Keratinocyte (primary cell): ENCODE data around the gene CFAP57. TPM values are rescaled to one million over a fixed set of nuclear protein-coding genes. Genes with fewer than 3 reads are reported as not detected.
A peak's percentile ranks its signal among the peaks of the same experiment; 100 is the strongest.

ENCODE experiments used
- DNase-seq: peaks from one replicate; pipeline ENCODE4 v3.0.0-alpha.2; 2011; ENCODE audit warnings: low read depth, missing footprints, low spot score
- FAIRE-seq: peaks from 2 replicates; lab custom pipeline; 2011; peaks lifted over from hg19 to GRCh38; lab: Jason Lieb, UNC
- H2AFZ ChIP-seq: 2 replicates; pipeline ENCODE4 v1.6.0; 2012; ENCODE audit warnings: low read length, control low read depth, inconsistent platforms; ENCODE audit not compliant: control insufficient read depth
- H3K27ac ChIP-seq: 2 replicates; pipeline ENCODE4 v1.5.1; 2011; ENCODE audit warnings: low read length; ENCODE audit not compliant: control insufficient read depth, insufficient read depth
- H3K27me3 ChIP-seq: 3 replicates; pipeline ENCODE4 v1.6.0; 2011; ENCODE audit warnings: low read length; ENCODE audit not compliant: control insufficient read depth, insufficient read depth; ENCODE audit errors: extremely low read depth
- H3K36me3 ChIP-seq, 2 experiments: 2 replicates in 1 of 2; 3 replicates in 1 of 2; pipeline ENCODE4 v1.5.1; 2011; ENCODE audit warnings: low read length in 2 of 2, mild to moderate bottlenecking in 1 of 2; ENCODE audit not compliant: control insufficient read depth in 2 of 2, insufficient read depth in 2 of 2; ENCODE audit errors: extremely low read depth in 1 of 2
- H3K4me1 ChIP-seq: 3 replicates; pipeline ENCODE4 v1.5.1; 2011; ENCODE audit warnings: low read length; ENCODE audit not compliant: control insufficient read depth, insufficient read depth; ENCODE audit errors: extremely low read depth
- H3K4me2 ChIP-seq: 3 replicates; pipeline ENCODE4 v1.6.0; 2011; ENCODE audit warnings: low read depth, low read length; ENCODE audit not compliant: control insufficient read depth, insufficient read depth; ENCODE audit errors: extremely low read depth
- H3K4me3 ChIP-seq, 3 experiments: fragments of 200-600 bp in 1 of 3; sonication (generic) in 1 of 3; 2 replicates in 2 of 3; 3 replicates in 1 of 3; pipeline ENCODE4 v1.5.1; 2011 to 2016; ENCODE audit warnings: low read length in 3 of 3, mild to moderate bottlenecking in 3 of 3, control low read depth in 2 of 3, inconsistent platforms in 1 of 3, low read depth in 1 of 3, mixed read lengths in 1 of 3, mixed run types in 1 of 3, moderate library complexity in 1 of 3; ENCODE audit not compliant: control insufficient read depth in 2 of 3, insufficient read depth in 2 of 3; ENCODE audit errors: extremely low read depth in 1 of 3
- H3K79me2 ChIP-seq: 2 replicates; pipeline ENCODE4 v1.6.0; 2012; ENCODE audit warnings: low read length; ENCODE audit not compliant: control insufficient read depth, insufficient read depth
- H3K9ac ChIP-seq: 3 replicates; pipeline ENCODE4 v1.6.0; 2011; ENCODE audit warnings: low read length; ENCODE audit not compliant: control insufficient read depth, insufficient read depth; ENCODE audit errors: extremely low read depth
- H3K9me1 ChIP-seq: 3 replicates; pipeline ENCODE4 v1.6.0; 2011; ENCODE audit warnings: low read length; ENCODE audit not compliant: control insufficient read depth, insufficient read depth; ENCODE audit errors: extremely low read depth
- H3K9me3 ChIP-seq: 2 replicates; pipeline ENCODE4 v1.5.1; 2012; ENCODE audit warnings: low read depth, low read length; ENCODE audit not compliant: control insufficient read depth
- H4K20me1 ChIP-seq: 3 replicates; pipeline ENCODE4 v1.6.0; 2011; ENCODE audit warnings: low read length; ENCODE audit not compliant: control insufficient read depth, insufficient read depth; ENCODE audit errors: extremely low read depth
- EZH2 ChIP-seq: IDR thresholded peaks from one replicate; pipeline ENCODE4 v1.6.1; 2012; ENCODE audit warnings: inconsistent platforms, mild to moderate bottlenecking, low read length, moderate library complexity
- dilution Hi-C: fragments of 300-500 bp; cut with MboI; formaldehyde crosslinking; loops from one replicate; pipeline ENCODE4 v1.7.0; 2020; ENCODE audit warnings: low sequenced_read_pairs; ENCODE audit not compliant: extremely low pct_ligation_motif_present
- polyA plus RNA-seq, 5 experiments: library from polyadenylated mRNA; depleted of rRNA in 3 of 5; stranded (reverse) in 3 of 5; stranded (forward) in 1 of 5; unstranded in 1 of 5; fragments of >200 nt; gene quantifications; 1 replicate in 1 of 5; 2 replicates in 3 of 5; 3 replicates in 1 of 5; pipeline versions ENCODE4 v1.2.1 to v1.2.3, GENCODE V29; 2011 to 2012; ENCODE audit warnings: missing spikeins in 2 of 5, low read depth in 1 of 5, low replicate concordance in 1 of 5
- TF ChIP-seq, protein P1 (sequence below), 3 experiments: IDR thresholded peaks in 1 of 3; conservative IDR thresholded peaks in 1 of 3; optimal IDR thresholded peaks in 1 of 3; 2 replicates in 2 of 3; 3 replicates in 1 of 3; pipeline versions ENCODE3 to v1.5.1; 2011; ENCODE audit warnings: low read length in 3 of 3, mild to moderate bottlenecking in 3 of 3, moderate library complexity in 2 of 3, control low read depth in 1 of 3, inconsistent platforms in 1 of 3; ENCODE audit not compliant: insufficient read depth in 2 of 3; ENCODE audit errors: extremely low read depth in 1 of 3

CFAP57 gene
- polyA plus RNA-seq, 1 donor (not counting 4 experiments of a cell fraction or from before 2014, with no cell fraction given): 0.39 TPM

- TF ChIP-seq, protein P1, sequence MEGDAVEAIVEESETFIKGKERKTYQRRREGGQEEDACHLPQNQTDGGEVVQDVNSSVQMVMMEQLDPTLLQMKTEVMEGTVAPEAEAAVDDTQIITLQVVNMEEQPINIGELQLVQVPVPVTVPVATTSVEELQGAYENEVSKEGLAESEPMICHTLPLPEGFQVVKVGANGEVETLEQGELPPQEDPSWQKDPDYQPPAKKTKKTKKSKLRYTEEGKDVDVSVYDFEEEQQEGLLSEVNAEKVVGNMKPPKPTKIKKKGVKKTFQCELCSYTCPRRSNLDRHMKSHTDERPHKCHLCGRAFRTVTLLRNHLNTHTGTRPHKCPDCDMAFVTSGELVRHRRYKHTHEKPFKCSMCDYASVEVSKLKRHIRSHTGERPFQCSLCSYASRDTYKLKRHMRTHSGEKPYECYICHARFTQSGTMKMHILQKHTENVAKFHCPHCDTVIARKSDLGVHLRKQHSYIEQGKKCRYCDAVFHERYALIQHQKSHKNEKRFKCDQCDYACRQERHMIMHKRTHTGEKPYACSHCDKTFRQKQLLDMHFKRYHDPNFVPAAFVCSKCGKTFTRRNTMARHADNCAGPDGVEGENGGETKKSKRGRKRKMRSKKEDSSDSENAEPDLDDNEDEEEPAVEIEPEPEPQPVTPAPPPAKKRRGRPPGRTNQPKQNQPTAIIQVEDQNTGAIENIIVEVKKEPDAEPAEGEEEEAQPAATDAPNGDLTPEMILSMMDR (optimal IDR thresholded peaks at IDR 0.05 in 1 of 3, IDR thresholded peaks at IDR 0.05 in 1 of 3, conservative IDR thresholded peaks at IDR 0.05 in 1 of 3; ENCODE audit: extremely low read depth in 1 of 3, insufficient read depth in 2 of 3, low read length in 3 of 3): no peak
- no peak for TF ChIP-seq EZH2
- Histone ChIP-seq H3K27me3 (no peaks in the 10 kb centered on the region), H3K4me2 (no peak overlapping the region), H3K36me3 (no peaks in the 10 kb centered on the region), H3K79me2 (no peaks in the 10 kb centered on the region), H3K9ac (no peak overlapping the region), H3K9me1 (no peaks in the 10 kb centered on the region), H2AFZ (no peak overlapping the region), H3K4me3 (no peak overlapping the region), H3K9me3 (no peaks in the 10 kb centered on the region), H4K20me1 (no peaks in the 10 kb centered on the region), H3K4me1 (peaks cover 12% of the 10 kb centered on the region), H3K27ac (no peak overlapping the region)
- DNase-seq (no peak), FAIRE-seq (no peak)
- dilution Hi-C loops: no loop called here
These were observed 22.4 kb downstream of the CFAP57 start for GRCh38 chr1:43194509-43194908.

DNA sequence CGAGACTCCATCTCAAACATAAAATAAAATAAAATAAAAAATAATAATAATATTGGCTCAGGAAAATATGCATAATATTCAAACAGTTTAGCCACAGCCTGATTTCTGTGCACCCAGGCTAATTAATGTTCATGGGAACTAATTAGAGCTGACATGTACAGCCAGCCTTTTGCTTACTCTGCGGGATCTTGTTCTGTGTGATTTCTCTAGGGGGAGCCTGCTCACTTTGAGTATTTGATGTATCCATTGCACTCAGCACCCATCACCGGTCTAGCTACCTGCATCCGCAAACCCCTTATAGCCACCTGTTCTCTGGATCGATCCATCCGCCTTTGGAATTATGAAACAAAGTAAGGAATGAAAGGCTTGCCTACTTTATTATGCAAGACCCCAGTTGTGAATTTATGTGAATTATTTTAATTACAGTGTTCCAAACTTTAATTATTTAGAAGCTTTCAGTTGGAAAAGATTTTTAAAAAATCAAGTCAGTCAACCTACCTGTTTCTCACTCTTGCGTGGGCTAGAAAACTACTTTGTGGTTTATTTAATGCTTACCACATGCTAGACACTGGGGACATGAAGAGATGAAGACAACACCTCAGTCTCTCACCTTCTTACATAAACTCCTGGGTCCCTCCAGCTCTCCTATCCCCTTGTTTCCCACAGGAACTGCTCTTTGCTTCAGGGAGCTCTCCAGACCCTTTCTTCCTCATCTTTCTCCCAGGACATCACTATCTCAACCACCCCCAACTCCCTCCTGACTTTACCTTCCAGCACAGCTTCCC, 25.4 kb downstream of the CFAP57 start:
- H4K20me1 ChIP-seq: no peaks in the 10 kb centered on the region
- no peak overlapping the region for H2AFZ ChIP-seq
- H3K27ac ChIP-seq: no peak overlapping the region
- H3K27me3 ChIP-seq: no peaks in the 10 kb centered on the region
- no peak overlapping the region for H3K4me2 ChIP-seq
- no peaks in the 10 kb centered on the region for H3K9me3 ChIP-seq
- DNase-seq (no peak), FAIRE-seq (peak; percentile 5)
- H3K9me1 ChIP-seq: no peaks in the 10 kb centered on the region
- H3K4me3 ChIP-seq: no peak overlapping the region
- dilution Hi-C loops: no loop called here
- TF ChIP-seq, protein P1 (optimal IDR thresholded peaks at IDR 0.05 in 1 of 3, IDR thresholded peaks at IDR 0.05 in 1 of 3, conservative IDR thresholded peaks at IDR 0.05 in 1 of 3; ENCODE audit: extremely low read depth in 1 of 3, insufficient read depth in 2 of 3, low read length in 3 of 3): no peak
- no peak for TF ChIP-seq EZH2
- H3K79me2 ChIP-seq: no peaks in the 10 kb centered on the region
- peaks cover 15% of the 10 kb centered on the region for H3K4me1 ChIP-seq
- H3K9ac ChIP-seq: no peak overlapping the region
- no peaks in the 10 kb centered on the region for H3K36me3 ChIP-seq
